Left lobe of liver (tissue), 2 donors: ENCODE data around the gene SEC11C. TPM values are rescaled to one million over a fixed set of nuclear protein-coding genes. Genes with fewer than 3 reads are reported as not detected.

ENCODE experiments used
- ATAC-seq: fragments of 200-7000 bp; cut with Tn5 transposase; one replicate; pipeline ENCODE4 v1.9.1; 2020; ENCODE audit warnings: mild to moderate bottlenecking, moderate library complexity
- DNase-seq: peaks from one replicate; pipeline ENCODE4 v3.0.0-alpha.2; 2020; ENCODE audit warnings: low spot score
- total RNA-seq: library from RNA; stranded (reverse); gene quantifications from one replicate; pipeline ENCODE4 v1.2.1, GENCODE V29; 2021
- donor health status: DM: no; HTN: no; CAD: no; lungs with moderate emphysema.
- donor health status: DM: no; HTN: yes; CAD: no.

Gene SEC11C
- total RNA-seq, 1 donor from 2014 or later, result 94.7 TPM

DNA sequence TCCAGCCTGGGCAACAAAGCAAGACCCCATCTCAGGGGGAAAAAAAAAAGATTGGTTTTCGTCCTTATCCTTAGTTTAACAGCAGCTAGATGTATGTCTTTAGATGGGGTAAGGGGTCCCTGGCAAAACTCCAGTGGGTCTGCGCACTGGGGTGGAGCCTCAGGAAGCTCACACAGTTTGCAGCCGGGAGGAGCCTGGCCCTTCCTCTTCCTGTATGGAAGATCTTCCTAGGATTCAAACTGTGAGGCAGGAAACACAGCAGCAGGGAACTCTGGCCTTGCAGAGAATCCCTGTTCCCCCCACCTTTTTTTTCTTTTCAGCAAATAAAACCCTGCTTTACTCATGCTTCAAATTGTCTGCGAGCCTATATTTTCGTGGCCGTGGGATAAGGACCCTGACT, 67.8 kb downstream of the SEC11C start:
- ATAC-seq (no peak), DNase-seq (no peak)

Other genes starting within 250 kb of the SEC11C start
- not detected for gene GRP, start 80.3 kb downstream of the SEC11C start, total RNA-seq
- gene RAX, start 133.6 kb downstream of the SEC11C start, total RNA-seq, result not detected
- gene CPLX4, start 178.8 kb downstream of the SEC11C start, total RNA-seq, result not detected
- gene LMAN1, start 219.4 kb downstream of the SEC11C start, total RNA-seq, result 118 TPM